GM12892 (cell line): ENCODE results near the gene ARID1A.

Experiments used
- POLR2A ChIP-seq: IDR thresholded peaks from 2 replicates; pipeline ENCODE4 v1.6.1; 2011; ENCODE audit warnings: low read depth, low read length, control low read depth
- POLR2AphosphoS5 ChIP-seq: IDR thresholded peaks from 2 replicates; pipeline ENCODE4 v1.6.1; 2011; ENCODE audit warnings: low read depth, low read length, control low read depth
- TAF1 ChIP-seq: IDR thresholded peaks from 2 replicates; pipeline ENCODE4 v1.6.1; 2011; ENCODE audit warnings: low read depth, mild to moderate bottlenecking, control low read depth, low read length, borderline replicate concordance

GRCh38 chr1:26740952-26741351, 45.1 kb downstream of the ARID1A start:
- TF ChIP-seq POLR2AphosphoS5 (no peak), POLR2A (no peak), TAF1 (no peak)
